Stimulated activated CD4-positive, alpha-beta T cell treated with anti-CD3 and anti-CD28 coated beads, Interleukin-1b, Interleukin-23, amount 100 ng/mL, for 24 hours (primary cell): ENCODE results near the gene TM4SF18.

Source experiments
- DNase-seq, 4 experiments: peaks; one replicate each; pipeline ENCODE4 v3.0.0-alpha.2; 2020; ENCODE audit warnings: low read depth in 4 of 4, low spot score in 1 of 4

The TM4SF18 gene

DNA sequence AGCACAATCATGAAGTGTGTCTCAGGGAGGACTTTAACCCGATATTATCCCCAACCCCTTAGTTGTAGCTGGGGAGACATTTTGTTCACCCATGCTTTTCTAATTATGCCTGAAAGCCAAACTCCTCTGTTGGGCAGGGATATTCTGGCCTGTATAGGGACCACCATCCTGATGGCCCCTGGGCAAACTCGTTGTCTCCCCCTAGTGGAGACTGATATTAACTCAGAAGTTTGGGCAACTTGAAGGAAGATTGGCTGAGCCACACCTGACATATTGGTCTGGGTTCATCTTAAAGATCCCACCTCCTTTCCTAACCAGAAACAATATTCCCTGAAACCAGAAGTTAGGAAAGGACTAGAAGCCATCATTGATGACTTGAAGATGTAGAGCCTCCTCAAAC, 42.3 kb downstream of the TM4SF18 start:
- no peak for DNase-seq

DNA sequence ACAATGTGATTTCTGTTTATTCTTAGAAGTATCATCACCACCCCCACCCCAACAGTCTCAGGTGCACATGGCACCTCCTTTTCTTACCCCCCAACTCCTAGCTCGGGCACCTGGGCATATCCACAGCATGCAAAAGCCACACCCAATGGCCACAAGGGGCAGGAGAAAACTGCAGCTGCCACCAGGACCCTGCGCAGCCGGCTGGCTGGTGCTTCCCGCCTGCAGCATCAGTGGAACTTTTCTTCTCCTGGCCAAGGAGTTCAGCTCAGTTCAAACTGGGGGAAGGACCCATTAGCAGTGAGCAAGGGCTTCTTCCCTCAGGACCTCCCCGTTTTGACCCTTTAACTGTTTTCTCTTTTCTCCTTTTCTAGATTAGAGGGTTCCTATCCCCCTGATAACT, 44.8 kb downstream of the TM4SF18 start:
- DNase-seq, result no peak

GRCh38 chr3:149284034-149284433, 49.4 kb downstream of the TM4SF18 start:
- DNase-seq, result no peak

GRCh38 chr3:149283401-149283800, 50.0 kb downstream of the TM4SF18 start:
- DNase-seq, result no peak

- DNase-seq, result no peak
Observed at GRCh38 chr3:149282836-149283235, 50.6 kb downstream of the TM4SF18 start.

DNA sequence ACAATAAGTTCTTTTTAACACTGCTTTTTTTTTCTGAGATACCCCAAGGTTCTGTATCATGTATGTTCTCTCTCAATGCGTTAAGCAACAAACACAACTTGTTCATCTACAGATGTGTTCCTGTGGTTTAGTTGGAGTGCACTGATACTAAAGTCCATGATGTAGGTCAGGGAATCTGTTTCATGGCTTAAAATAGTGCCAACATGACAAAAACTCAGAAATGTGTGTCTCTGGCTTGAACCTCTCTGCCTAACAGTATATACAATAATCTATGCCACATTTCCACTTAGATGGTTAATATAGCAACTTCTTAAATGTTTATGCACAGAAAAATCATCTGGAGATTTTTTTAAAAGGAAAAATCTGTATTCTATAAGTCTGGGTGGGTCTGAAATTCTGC, 51.1 kb downstream of the TM4SF18 start:
- DNase-seq, result no peak

- DNase-seq, result no peak
Observed at GRCh38 chr3:149280671-149281349, 52.6 kb downstream of the TM4SF18 start.

DNA sequence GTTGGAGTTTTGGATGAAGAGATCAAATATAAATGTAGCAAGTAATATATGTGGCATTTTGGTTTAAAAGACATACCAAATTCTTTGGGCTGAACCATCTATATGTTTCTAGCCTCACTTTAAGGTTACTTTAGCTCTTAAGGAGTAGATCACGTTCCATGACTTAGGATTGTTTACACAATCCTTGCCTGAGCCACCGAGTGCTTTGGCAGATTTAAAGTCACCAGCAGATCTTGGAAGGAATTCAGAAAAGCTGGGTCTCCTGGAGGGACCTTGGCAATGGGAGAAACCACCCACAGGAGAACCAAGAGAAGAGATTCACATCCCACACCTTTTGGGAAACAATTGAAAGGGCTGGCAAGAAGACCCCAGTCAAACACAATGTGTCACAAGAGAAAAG, 54.5 kb downstream of the TM4SF18 start:
- no peak for DNase-seq

GRCh38 chr3:149277331-149277813, 56.1 kb downstream of the TM4SF18 start:
- no peak for DNase-seq

DNA sequence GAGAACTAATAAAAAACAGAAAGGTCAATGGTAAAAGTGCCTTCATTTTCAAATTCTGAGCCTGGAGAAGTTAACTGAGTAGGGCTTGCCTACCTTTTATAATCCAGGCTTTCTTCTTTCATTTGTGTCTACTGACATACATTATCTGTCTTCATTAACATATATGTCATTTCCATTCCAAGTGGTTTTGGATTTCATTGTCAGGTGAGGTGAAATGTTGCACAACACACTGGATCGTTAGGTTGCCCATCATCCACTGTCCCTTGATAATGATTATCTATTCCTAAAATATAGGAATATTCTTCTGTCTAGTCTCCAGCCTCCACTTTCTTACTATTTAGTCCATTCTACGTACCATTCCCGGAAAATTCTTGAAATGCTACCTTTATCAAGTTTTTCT, 56.8 kb downstream of the TM4SF18 start:
- DNase-seq, result no peak

GRCh38 chr3:149274220-149274619, 59.2 kb downstream of the TM4SF18 start:
- no peak for DNase-seq

GRCh38 chr3:149273096-149273751, 60.2 kb downstream of the TM4SF18 start:
- no peak for DNase-seq

GRCh38 chr3:149271669-149272068, 61.8 kb downstream of the TM4SF18 start:
- DNase-seq, result no peak

DNA sequence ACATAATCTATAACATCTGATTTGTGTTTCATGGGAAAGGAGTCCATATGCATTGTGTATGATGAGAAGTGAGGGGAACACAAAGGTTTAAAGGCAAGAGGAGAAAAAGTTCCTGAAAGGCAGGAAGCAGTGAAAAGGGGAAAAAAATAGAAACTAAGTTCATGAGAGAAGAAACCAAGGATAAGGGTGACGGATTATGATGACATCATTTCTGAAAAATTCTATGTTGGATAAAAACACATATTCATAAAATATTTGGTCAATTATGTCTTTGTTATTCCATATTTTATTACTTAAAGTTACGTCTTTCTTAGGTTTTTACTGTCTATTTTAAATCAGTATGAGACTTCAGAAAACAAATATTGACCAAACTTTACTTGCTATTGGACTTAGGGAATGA, 63.3 kb downstream of the TM4SF18 start:
- DNase-seq, result no peak

DNA sequence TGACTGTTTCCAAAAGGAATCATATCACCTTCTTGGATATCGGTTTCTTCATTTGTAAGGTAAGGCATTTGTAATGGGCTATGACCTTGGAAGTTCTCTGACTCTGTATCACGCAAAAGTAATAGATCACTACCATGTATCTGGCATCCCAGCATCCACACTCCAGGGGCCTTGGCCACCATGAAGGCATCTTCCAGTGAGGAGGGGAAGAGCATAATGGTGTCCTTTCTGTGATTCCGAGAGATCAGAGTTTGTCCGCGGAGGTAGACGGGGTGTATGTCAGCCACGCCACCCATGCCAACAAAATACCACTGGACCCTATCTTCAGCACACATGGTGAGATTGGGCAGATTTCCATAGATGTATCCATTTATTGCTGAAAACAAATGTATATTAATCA, 63.7 kb downstream of the TM4SF18 start:
- no peak for DNase-seq
